GM11168 (cell line): ENCODE results near the gene RPRD1B.

Experiments
- in situ Hi-C: fragments of 300-500 bp; cut with MboI; formaldehyde crosslinking; loops from one replicate; pipeline ENCODE4 v1.12.0; 2022; ENCODE audit warnings: low sequenced_read_pairs; ENCODE audit not compliant: unreplicated experiment

The RPRD1B gene

DNA sequence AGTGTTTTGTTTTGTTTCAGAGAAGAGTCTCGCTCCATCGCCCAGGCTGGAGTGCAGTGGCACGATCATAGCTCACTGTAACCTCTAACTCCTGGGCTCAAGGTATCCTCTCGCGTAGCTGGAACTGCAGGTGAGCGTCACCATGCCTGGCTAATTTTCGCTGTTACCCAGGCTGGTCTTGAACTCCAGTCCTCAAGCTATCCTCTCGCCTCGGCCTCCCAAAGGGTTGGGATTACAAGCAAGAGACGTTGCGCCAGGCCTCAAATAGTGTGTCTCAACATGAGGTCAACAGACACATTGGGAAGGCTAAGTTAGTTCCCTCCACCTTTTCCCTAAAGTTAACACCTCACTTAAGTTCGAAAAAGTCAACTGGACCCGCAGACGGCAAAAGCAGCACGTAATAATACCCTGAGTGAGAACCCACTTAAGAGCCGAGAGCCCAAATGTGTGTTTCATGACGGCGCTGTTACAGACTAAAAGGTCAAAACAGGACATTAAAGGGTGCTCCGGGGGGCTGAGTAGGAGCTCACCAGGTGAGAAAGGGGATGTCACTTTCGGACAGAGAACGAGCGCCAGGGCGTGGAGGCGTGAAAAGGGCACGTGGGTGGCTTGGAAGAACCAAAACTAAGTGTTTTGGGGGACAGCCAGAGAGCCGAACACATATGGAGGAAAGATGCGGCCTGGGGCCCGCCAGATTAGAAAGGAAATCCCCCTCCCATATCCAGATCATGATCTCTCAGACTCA lies 789 bp upstream of the RPRD1B start:
- in situ Hi-C loops: no loop called here

DNA sequence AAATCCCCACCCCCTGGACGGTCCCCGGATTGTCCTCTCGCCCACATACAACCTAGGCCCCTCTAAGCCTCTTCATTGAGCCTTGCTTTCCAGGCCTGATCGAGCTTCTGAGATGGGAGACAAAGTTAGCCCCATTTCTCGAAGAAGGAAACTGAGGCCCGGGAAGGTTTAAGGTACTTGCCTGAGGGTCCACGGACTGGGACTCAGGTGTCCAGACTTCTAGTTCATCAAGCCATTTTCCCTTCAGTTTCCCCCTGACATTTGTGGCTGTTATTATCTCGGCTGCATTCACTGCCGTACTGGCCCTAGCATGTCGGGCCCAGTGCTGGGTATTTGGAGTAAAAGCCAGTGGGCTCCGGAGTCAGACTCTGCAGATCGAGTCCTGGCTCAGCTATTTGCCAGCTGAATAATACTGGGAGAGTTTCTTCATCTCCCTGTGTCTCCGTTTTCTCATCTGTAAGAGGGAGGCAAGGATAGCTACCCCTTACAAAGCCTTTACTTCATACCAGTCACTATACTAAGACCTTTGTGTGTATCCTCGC lies 633 bp downstream of the RPRD1B start:
- in situ Hi-C loops: no loop called here

DNA sequence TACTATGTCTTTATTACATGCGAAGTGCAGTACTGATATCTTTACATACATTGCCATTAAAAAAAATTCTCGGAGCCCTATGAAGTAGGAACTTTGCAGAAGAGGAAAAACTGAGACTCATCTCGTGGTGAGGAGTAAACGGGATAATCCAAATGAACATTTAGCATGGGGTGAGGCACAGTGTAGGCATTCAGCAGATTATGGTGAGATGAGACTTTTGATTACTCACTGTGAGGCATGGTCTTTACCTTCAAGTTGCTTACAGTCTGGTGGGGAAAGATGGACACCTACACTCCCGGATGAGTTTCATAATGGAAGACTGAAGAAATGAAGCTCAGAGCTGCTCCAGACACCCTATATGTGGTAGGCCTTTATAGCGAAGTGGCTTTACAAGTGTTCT lies 1.4 kb downstream of the RPRD1B start:
- in situ Hi-C loops: no loop called here

DNA sequence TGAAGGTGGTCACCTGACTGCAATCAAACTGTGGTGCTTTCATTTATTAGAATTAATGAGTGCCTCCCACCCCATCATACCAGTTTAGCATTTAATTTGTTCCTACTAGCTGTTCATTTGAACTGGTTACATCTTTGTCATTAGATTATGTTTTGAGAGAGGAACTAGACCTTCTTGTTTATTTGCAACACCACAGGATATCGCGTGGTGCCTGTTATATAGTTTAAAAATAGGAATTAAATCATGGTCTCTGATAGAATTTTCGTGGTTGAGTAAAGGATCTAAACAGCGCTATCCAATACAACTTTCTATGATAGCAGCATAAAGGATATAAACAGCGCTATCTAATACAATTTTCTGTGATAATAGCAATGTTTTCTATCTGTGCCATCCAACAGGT lies 2.8 kb downstream of the RPRD1B start:
- in situ Hi-C loops: no loop called here

DNA sequence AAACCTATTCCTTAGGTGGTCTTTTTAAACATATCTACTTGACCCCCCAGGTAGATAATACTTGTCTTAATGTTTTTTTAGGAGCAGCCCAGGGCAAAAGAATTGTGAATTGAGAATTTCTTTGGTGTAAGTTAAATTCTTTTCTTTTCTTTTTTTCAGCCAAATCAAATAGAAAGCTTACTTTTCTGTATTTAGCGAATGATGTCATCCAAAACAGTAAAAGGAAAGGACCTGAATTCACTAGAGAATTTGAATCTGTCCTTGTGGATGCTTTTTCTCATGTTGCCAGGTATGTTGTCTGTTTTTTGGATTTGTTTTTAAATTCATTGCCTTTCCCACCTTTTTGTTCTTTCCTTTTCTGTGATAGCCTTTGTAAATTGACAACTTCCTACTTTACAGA lies 6.7 kb downstream of the RPRD1B start:
- in situ Hi-C loops: no loop called here

DNA sequence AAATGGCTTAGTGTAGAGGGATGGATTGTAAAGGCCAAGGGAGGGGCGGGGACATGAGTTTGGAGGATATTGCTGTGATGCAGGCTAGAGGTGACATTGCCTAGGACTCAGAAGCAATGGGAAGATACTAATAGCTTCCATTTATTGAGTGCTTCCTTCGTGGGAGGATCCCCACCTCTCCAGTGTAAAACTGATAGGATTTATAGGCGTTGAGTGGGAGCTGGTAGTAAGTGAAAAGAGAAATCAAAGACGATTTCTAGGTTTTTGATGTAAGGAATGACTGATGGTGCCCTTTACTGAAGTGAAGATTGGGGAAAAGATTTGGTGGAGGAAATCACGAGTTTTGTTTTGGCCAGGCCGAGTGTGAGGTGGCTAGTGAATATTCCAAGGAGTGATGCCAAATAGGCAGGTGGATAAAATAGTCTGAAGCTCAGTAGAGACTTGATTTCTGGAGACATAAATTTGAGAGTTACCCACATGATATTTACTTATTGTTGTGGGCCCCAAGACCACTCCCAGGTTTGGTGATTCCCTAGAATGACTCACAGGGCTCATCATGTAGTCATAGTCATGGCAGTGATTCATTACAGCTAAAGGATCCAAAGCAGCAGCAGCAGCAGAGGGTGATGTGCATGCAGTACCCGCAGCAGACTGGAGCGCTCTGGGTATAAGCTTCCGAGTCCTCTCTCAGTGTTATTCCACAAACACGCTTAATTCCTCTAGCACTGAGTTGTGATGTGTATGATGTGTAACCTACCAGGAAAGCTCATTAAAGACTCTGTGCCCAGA lies 10.2 kb downstream of the RPRD1B start:
- in situ Hi-C loops: no loop called here

DNA sequence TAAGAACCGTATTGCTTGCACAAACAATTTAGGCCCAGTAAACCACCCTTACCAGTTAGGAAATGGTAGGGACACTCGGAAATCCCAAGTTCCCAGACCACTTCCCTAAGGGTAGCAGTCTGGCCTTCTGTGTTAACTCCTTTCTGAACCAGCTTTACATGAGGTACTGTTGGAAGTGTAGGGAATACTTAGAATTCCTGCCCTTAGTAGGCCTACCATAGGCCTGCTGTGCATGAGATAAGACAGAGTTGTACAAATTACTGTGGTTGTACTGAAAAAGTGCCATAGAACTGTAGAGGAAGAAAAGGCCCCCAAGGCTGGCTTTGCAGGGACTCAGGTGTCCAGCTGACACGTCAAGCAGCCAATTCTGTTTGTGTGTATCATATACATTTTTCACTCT lies 11.1 kb downstream of the RPRD1B start:
- in situ Hi-C loops: no loop called here

DNA sequence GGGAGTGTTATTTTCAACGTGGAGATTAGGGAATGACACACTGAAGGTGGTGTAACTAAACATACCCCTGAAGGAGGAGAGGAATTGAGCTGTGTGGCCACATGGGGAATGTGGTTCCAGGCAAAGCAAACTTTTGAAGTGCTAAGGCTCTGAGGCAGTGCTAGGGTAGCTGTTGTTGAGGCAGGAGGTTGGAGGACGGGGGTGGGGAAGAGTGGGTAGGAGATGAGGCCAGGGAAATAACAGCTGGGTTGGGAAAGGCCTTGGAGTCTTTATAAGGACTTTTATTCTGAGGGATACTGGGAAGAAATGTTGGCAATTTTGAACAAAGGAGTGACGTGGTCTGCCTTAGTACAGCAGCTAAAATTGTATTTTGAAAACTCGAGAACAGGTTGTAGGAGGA lies 13.0 kb downstream of the RPRD1B start:
- in situ Hi-C loops: no loop called here

DNA sequence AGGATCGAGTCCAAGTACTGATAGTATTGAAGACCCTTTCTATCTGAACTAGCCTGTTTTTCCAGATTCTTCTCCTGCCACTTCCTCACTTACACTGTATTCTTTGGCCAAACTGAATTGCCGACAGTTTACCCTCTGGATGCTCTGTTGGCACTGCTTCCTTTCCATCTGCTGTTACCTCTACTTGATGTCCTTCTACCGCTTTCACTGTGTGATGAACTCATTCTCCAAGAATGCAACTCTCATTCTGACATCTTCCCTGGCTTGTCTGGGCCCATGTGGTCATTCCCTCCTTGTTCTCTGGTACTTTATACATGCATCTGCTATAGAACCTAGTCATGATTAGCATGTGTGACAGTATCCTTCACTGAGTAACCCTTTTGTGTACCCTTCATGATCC lies 16.3 kb downstream of the RPRD1B start:
- in situ Hi-C loops: loop anchor here (5.0 kb wide), 1 partner anchor 163 kb away; no protein-coding TSS in a partner anchor

DNA sequence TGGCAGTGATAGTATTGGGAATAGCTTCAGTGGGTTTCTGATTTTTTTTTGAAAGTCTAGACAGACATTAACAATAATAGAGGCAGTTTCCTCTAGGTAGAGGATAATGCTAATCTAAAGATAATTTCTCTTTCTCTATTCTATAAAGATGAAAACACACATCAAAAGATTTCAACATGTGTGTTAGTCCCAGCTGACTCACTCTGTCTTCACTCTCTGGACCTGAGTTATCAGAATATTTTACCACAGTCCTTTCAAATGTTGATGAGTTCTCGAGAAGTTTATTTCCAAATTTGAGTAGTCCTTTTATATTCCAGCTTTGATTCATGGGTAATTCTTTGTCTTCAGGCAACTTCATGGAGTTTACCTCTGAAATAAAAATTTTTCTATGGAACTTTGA lies 17.1 kb downstream of the RPRD1B start:
- in situ Hi-C loops: loop anchor here (5.0 kb wide), 1 partner anchor 162 kb away; no protein-coding TSS in a partner anchor

DNA sequence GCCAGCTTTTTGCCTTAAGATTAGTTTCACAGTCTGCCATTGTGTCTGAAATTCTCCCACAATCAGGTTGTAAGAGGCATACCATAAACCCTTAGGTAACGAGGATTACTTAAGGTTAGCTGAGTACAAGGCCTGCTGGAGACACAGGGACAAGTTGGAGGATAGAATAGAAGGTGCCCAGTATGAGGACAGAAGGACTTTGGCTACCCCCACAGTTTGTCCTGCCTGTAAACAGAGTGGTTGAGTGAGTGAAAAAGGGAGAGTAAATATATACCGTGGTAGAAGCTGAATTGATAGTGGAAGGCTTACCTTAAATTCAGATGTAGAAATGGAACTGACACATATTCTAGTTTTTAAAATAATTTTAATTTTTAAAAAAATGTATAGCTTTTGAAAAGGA lies 19.3 kb downstream of the RPRD1B start:
- in situ Hi-C loops: loop anchor here (5.0 kb wide), 1 partner anchor 159 kb away; no protein-coding TSS in a partner anchor

DNA sequence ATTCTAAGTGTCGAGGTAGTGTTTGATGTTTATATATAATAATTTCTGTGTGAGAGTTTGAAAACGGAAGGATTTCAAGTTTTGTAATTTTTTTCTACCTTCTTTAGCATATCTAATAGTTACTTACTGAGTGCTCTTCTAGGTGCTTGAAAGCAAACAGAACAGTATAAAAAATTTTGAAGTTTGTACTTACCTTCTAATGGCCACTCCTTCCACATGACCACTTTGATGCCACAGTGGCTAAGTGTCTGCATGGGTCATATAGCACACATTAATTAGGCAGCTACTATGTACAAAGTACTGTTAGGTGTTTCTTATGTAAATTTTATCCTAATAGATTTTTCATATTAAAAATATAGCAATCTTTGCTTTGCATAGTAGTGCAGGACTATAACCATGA lies 21.1 kb downstream of the RPRD1B start:
- in situ Hi-C loops: loop anchor here (5.0 kb wide), 1 partner anchor 158 kb away; no protein-coding TSS in a partner anchor

DNA sequence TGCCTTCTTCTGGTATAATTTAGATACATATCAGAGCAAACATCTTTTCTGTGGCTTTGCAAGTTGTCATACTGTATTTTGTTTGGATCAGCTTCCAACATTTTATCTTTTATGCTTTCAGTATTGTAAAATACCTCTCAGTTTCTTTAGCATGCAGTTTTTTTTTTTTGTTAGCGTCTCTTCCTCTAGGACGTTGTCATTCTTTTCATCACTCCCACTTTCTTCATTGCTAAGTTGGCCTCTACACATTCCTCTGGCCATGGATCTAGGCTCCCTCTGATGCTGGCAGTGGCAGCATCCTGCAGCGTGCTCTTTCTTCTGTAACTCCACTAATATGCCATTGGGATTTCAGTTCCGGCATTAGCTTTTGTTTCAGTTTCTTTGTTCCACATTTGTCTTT lies 21.7 kb downstream of the RPRD1B start:
- in situ Hi-C loops: no loop called here

DNA sequence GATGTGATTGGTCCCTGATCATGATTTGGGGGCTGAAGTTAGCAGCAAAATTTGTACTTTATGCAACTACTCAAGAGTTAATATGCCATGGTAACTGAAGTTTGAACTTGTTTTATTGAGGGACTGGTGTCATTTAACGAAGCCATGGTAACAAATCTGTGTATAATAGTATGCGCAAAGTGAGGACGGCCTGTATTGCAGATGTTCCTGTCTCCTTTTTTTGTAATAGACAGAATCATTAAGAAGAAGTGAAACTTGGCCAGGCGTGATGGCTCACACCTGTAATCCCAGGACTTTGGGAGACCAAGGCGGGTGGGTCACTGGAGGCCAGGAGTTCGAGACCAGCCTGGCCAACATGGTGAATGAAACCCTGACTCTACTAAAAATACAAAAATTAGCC lies 22.3 kb downstream of the RPRD1B start:
- in situ Hi-C loops: no loop called here

DNA sequence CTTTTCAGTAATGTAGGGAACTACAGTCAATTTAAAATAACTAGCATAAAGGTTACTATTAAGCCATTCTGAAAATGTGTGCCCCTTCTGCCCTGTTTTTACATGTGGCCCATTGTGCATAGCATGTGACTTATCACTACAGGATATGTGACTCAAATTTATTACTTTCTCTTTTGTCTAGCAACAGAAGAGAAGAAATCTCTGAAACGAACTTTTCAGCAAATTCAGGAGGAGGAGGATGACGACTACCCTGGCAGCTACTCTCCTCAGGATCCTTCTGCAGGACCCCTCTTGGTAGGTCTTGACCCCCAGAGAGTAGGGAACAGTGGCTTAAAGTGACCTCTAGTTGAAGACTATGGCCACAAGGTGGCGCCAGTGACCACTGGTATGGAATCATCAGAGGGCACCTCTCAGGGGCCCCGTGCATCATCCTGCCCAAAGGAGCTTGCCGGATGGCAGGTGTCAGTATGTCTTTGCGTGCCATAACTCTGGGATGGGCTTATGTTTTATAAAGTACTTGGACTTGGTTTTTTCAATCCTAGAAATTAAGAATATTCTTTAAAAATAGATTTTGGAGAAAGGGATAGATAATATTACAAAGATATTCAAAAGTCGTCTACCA lies 23.9 kb downstream of the RPRD1B start:
- in situ Hi-C loops: no loop called here

DNA sequence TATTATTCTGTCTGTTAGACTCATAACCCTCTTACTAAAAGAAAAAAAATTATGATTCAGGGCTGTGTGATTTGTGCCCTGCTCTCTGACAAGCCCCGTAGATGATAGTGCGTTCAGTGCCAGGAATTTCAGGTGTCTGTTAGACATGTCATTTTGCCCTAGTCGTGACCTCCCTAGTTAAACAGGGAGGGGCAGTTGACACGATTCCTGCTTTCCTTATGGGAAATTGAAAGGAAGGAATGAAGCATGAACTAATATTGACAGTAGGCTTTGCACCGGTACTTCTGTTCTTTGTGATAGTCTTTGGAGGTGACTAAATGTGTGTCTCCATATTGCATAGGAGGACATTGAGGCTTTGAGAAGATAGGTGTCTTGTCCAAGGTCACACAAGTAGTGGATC lies 26.3 kb downstream of the RPRD1B start:
- in situ Hi-C loops: no loop called here

DNA sequence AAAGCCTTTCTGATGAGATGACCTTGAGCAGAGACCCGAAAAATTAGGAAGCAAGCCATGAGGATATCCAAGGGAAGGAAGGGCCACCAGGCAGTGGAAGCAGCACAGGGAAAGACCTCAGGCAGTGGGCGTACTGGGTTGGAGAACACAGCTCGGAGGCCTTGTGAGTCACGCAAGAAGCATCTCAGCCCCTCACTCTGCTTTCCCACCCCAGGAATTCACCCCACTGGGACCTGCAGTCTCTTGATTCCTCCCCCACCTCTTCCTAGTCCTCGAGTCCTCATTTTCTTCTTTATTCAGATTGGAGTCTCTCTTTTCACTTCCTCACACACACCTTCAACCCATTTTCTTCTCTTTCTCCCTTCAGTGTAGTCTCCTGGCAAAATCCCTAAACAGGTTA lies 27.0 kb downstream of the RPRD1B start:
- in situ Hi-C loops: no loop called here

DNA sequence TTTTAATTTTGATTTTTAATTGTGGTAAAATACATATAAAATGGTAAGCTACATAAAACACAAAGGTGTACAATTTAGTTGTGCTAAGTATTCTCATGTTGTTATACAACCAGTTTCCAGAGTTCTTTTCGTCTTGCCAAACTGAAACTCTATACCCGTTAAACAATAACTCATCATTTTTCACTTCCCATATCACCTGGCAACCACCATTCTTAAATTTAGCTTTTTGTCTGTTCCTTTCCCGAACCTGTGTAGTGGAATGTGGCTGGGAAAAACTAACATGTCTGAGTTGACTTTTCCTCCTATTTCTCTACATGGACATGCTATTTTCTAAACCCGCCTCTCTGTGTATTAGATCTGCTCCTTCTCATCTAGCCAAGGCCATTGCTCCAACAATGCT lies 27.6 kb downstream of the RPRD1B start:
- in situ Hi-C loops: no loop called here

DNA sequence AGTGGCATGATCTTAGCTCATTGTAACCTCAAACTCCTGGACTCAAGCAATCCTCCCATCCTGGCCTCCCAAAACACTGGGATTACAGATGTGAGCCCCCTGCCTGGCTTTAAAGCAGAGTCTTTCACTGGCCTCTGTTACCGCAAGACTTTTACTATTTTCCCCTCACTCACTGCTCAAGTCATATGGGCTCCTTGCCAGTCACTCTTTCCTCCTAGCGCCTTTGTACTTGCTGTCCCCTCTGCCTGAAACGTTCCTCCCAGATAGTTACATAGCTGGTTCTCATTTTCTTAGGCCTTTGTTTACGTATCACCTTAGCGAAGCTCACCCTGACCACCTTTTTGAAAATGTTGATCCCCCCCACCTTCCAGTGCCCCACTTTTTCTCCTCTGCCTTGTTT lies 29.3 kb downstream of the RPRD1B start:
- in situ Hi-C loops: no loop called here

DNA sequence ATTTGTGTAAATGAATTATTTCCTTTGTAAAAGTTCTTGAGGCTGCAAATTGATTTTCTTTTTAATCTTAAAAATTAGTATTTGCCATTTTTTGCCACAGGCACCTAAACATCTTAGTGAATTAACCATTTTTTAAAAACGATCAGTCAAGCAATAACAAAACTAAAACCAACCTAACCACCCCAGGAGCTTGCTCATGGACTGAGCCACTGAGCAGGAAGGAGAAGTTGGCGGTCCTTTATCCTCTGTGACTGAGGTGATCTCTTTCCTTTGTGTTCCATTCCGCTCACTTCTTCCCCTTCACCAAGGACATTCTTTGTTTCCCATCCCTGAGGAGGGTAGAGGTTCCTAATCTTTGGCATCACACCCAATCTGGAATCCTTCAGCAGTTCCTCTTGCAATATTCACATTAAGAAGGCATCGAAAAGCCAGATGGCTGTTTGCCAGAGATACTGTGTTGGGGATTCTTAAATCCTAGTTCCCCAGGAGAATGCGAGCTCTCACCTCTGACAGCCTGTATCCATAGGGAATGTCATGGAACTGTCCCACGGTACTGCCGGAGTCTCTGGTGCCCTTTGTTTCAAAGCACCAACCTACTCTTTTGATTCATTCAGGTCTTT lies 30.5 kb downstream of the RPRD1B start:
- in situ Hi-C loops: no loop called here
